HG02571 (cell line): Measurements from ENCODE around the gene TMEM63C.

ENCODE experiments used
- ATAC-seq: cut with Tn5 transposase; IDR thresholded peaks from one replicate; pipeline ENCODE4 v1.9.1; 2021; ENCODE audit warnings: mild to moderate bottlenecking, moderate library complexity; ENCODE audit not compliant: unreplicated experiment

Gene TMEM63C

GRCh38 chr14:77249286-77249685 lies 67.7 kb downstream of the TMEM63C start:
- no peak for ATAC-seq

GRCh38 chr14:77250927-77251326 lies 69.3 kb downstream of the TMEM63C start:
- ATAC-seq: no peak

GRCh38 chr14:77251870-77252269 lies 70.3 kb downstream of the TMEM63C start:
- no peak for ATAC-seq

GRCh38 chr14:77253333-77254190 lies 72.0 kb downstream of the TMEM63C start:
- no peak for ATAC-seq

- ATAC-seq: no peak
Measured at GRCh38 chr14:77256694-77257093, 75.1 kb downstream of the TMEM63C start.

GRCh38 chr14:77257700-77258099 lies 76.1 kb downstream of the TMEM63C start:
- ATAC-seq: no peak

GRCh38 chr14:77258566-77258965 lies 77.0 kb downstream of the TMEM63C start:
- ATAC-seq: no peak

GRCh38 chr14:77259025-77259715 lies 77.6 kb downstream of the TMEM63C start:
- no peak for ATAC-seq

GRCh38 chr14:77260199-77260598 lies 78.6 kb downstream of the TMEM63C start:
- ATAC-seq: no peak

GRCh38 chr14:77260631-77261030 lies 79.0 kb downstream of the TMEM63C start:
- no peak for ATAC-seq

GRCh38 chr14:77264466-77265186 lies 83.0 kb downstream of the TMEM63C start:
- ATAC-seq: no peak

- ATAC-seq: no peak
Measured at GRCh38 chr14:77265187-77265515, 83.6 kb downstream of the TMEM63C start.

GRCh38 chr14:77265561-77266335 lies 84.2 kb downstream of the TMEM63C start:
- ATAC-seq: no peak

- ATAC-seq: no peak
Measured at GRCh38 chr14:77266336-77266735, 84.7 kb downstream of the TMEM63C start.

GRCh38 chr14:77267937-77268699 lies 86.5 kb downstream of the TMEM63C start:
- ATAC-seq: no peak

- no peak for ATAC-seq
Measured at GRCh38 chr14:77268989-77269600, 87.5 kb downstream of the TMEM63C start.

GRCh38 chr14:77270361-77271112 lies 88.9 kb downstream of the TMEM63C start:
- no peak for ATAC-seq

GRCh38 chr14:77271113-77271710 lies 89.6 kb downstream of the TMEM63C start, which contains the start of gene NGB:
Gene NGB (minus strand): TSS chr14:77271206. CDS start chr14:77270937, 269 bp downstream.
- ATAC-seq: no peak

GRCh38 chr14:77272261-77272660 lies 90.7 kb downstream of the TMEM63C start:
- no peak for ATAC-seq
